ENCODE data around the gene DCAF10. TPM values are rescaled to one million over a fixed set of nuclear protein-coding genes. Genes with fewer than 3 reads are reported as not detected.
"Not testable (repeated sequence)": the region's sequence is repeated elsewhere in the genome, so short reads cannot be mapped to it uniquely, and the experiment has no call there.

The DCAF10 gene
- total RNA-seq, 1 experiment from 2014 or later = 11.8 TPM

DNA sequence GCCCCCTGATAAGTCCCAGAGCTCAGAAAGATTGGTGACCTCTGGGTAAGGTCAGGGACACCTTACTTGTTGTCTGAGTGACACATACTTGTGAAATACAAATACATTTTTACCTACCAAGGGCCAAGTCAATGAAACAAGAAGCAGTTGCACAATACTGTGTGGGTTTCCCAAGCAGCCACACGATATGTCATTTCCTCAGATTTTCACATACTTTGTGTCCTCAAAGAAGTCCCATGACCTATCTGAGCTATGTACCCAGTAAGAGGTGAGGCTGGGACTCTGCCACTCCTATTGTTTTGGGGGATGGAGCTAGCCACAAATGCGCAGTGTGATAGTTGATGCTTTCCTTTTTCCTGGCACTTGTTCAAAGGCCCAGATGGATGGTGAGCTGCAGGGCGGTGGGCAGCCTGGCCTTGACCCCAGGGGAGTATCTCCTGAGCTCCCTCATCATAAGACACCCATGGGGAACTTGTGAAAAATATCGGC, 108.1 kb downstream of the DCAF10 start:
- Histone ChIP-seq H3K4me3 (ENCODE audit: low read length) (no peak overlapping the region), H3K79me2 (ENCODE audit: low read length) (no peaks in the 10 kb centered on the region; the same call in 1 of the 2 replicates), H3K4me2 (ENCODE audit: low read length) (0 out of 2 replicates have a peak overlapping the region, but pooled peaks have one; percentile 6), H3K9me2 (replicated peaks; ENCODE audit: low read length) (no peaks in the 10 kb centered on the region), H2AFZ (ENCODE audit: low read length) (no peak overlapping the region), H3K9me3 (ENCODE audit: low read length) (no peaks in the 10 kb centered on the region), H3F3A (ENCODE audit: low read length, unreplicated experiment) (no peaks in the 10 kb centered on the region), H3K9ac (ENCODE audit: low read length) (peak overlapping the region; percentile 8; the same call in 1 of the 2 replicates), H3K4me1 (ENCODE audit: insufficient read depth, low read length) (peaks cover 14% of the 10 kb centered on the region), H3K27ac (ENCODE audit: low read length) (peak overlapping the region; percentile 76), H3K36me3 (ENCODE audit: low read depth, low read length) (no peaks in the 10 kb centered on the region; the same call in 1 of the 2 replicates), H4K20me1 (ENCODE audit: low read length) (no peaks in the 10 kb centered on the region), H3K27me3 (ENCODE audit: low read length) (no peaks in the 10 kb centered on the region)
- no TSS peak for BruUV-seq (replicated peaks)
- intact Hi-C loops (cut with micrococcal nuclease) = loop anchor here (2.0 to 10.0 kb wide), 2 partner anchors 424 to 454 kb away; partner anchors contain the start of gene POLR1E
- TF ChIP-seq EZH2phosphoT487 (IDR thresholded peaks at IDR 0.05; ENCODE audit: borderline replicate concordance, low read length) (no peak), EZH2 (IDR thresholded peaks at IDR 0.05; ENCODE audit: low read length, unreplicated experiment) (no peak)
- TF ChIP-seq, protein P1, sequence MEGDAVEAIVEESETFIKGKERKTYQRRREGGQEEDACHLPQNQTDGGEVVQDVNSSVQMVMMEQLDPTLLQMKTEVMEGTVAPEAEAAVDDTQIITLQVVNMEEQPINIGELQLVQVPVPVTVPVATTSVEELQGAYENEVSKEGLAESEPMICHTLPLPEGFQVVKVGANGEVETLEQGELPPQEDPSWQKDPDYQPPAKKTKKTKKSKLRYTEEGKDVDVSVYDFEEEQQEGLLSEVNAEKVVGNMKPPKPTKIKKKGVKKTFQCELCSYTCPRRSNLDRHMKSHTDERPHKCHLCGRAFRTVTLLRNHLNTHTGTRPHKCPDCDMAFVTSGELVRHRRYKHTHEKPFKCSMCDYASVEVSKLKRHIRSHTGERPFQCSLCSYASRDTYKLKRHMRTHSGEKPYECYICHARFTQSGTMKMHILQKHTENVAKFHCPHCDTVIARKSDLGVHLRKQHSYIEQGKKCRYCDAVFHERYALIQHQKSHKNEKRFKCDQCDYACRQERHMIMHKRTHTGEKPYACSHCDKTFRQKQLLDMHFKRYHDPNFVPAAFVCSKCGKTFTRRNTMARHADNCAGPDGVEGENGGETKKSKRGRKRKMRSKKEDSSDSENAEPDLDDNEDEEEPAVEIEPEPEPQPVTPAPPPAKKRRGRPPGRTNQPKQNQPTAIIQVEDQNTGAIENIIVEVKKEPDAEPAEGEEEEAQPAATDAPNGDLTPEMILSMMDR (conservative IDR thresholded peaks at IDR 0.05; ENCODE audit: low read depth, low read length) = no peak
- ATAC-seq (no peak), DNase-seq (peak; percentile 76)
- CTCF ChIA-PET = no interaction called here
- POLR2A ChIA-PET (ENCODE audit: unreplicated experiment) = no interaction called here

DNA sequence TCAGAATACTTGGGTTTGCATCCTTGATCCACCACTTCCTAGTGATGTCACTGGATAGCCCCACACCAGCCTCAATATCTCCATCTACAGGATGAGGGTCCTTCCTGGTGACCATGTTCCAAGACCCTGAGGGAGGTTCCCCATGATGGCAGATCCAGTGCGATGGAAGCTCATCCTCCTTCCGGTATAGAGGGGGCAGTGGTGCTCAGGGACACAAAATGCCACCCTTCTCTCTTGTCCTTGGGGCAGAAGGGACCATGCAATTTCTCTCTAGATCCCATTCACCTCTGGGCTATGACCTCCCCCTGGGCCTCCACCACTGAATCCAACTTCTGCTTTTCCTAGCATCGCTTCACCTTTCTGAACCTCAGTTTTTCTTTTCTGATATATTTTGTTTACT, 108.7 kb downstream of the DCAF10 start:
- ChIA-PET POLR2A (ENCODE audit: unreplicated experiment) (no interaction called here), CTCF (no interaction called here)
- Histone ChIP-seq H3K27ac (ENCODE audit: low read length) (peak overlapping the region; percentile 76), H4K20me1 (ENCODE audit: low read length) (no peaks in the 10 kb centered on the region), H2AFZ (ENCODE audit: low read length) (no peak overlapping the region), H3K4me1 (ENCODE audit: insufficient read depth, low read length) (peaks cover 14% of the 10 kb centered on the region), H3K9ac (ENCODE audit: low read length) (peak overlapping the region; percentile 8; the same call in 1 of the 2 replicates), H3K9me3 (ENCODE audit: low read length) (no peaks in the 10 kb centered on the region), H3F3A (ENCODE audit: low read length, unreplicated experiment) (no peaks in the 10 kb centered on the region), H3K36me3 (ENCODE audit: low read depth, low read length) (no peaks in the 10 kb centered on the region; the same call in 1 of the 2 replicates), H3K9me2 (replicated peaks; ENCODE audit: low read length) (no peaks in the 10 kb centered on the region), H3K79me2 (ENCODE audit: low read length) (no peaks in the 10 kb centered on the region), H3K4me3 (ENCODE audit: low read length) (no peak overlapping the region), H3K27me3 (ENCODE audit: low read length) (no peaks in the 10 kb centered on the region), H3K4me2 (ENCODE audit: low read length) (0 out of 2 replicates have a peak overlapping the region, but pooled peaks have one; percentile 6)
- intact Hi-C loops (cut with micrococcal nuclease) = loop anchor here (2.0 to 10.0 kb wide), 2 partner anchors 425 to 453 kb away; partner anchors contain the start of gene POLR1E
- no TSS peak for BruUV-seq (replicated peaks)
- ATAC-seq (no peak), DNase-seq (no peak)
- TF ChIP-seq, protein P1 (conservative IDR thresholded peaks at IDR 0.05; ENCODE audit: low read depth, low read length) = no peak
- TF ChIP-seq EZH2phosphoT487 (IDR thresholded peaks at IDR 0.05; ENCODE audit: borderline replicate concordance, low read length) (no peak), EZH2 (IDR thresholded peaks at IDR 0.05; ENCODE audit: low read length, unreplicated experiment) (no peak)

DNA sequence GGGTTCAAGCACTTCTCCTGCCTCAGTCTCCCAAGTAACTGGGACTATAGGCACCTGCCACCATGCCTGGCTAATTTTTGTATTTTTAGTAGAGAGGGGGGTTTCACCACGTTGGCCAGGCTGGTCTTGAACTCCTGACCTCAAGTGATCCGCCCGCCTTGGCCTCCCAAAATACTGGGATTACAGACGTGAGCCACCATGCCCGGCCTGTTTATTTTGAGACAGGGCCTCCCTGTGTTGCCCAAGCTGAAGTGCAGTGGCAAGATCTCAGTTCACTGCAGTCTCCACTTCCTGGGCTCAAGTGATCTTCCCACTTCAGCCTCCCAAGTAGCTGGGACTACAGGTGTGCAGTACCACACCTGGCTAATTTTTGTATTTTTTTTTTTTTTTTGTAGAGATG, 109.2 kb downstream of the DCAF10 start:
- H3K9ac ChIP-seq (ENCODE audit: low read length); H3K9me2 ChIP-seq (replicated peaks; ENCODE audit: low read length); H3K4me2 ChIP-seq (ENCODE audit: low read length); H3K4me1 ChIP-seq (ENCODE audit: insufficient read depth, low read length); H4K20me1 ChIP-seq (ENCODE audit: low read length); POLR2A ChIA-PET (ENCODE audit: unreplicated experiment); BruUV-seq (replicated peaks); H3K9me3 ChIP-seq (ENCODE audit: low read length); H3K4me3 ChIP-seq (ENCODE audit: low read length); ATAC-seq; H2AFZ ChIP-seq (ENCODE audit: low read length); H3K27me3 ChIP-seq (ENCODE audit: low read length); CTCF ChIA-PET; H3F3A ChIP-seq (ENCODE audit: low read length, unreplicated experiment); DNase-seq; H3K79me2 ChIP-seq (ENCODE audit: low read length); H3K27ac ChIP-seq (ENCODE audit: low read length); H3K36me3 ChIP-seq (ENCODE audit: low read depth, low read length): not testable (repeated sequence)
- intact Hi-C loops (cut with micrococcal nuclease) = loop anchor here (2.0 to 10.0 kb wide), 4 partner anchors 107 to 453 kb away; partner anchors contain the start of gene POLR1E
